WTC11 (cell line): ENCODE results near the gene ATP12A. TPM values are rescaled to one million over a fixed set of nuclear protein-coding genes. Genes with fewer than 3 reads are reported as not detected.

Experiments used
- ATAC-seq: fragments of 200-7000 bp; cut with Tn5 transposase; 2 replicates; pipeline ENCODE4 v1.10.0; 2021; ENCODE audit warnings: mild to moderate bottlenecking, moderate library complexity
- Bru-seq: library from RNA; stranded (reverse); fragments of 400-500 nt; gene quantifications from one replicate; lab custom pipeline; 2021; lab: Mats Ljungman, UMichigan
- CTCF ChIA-PET: fragments of 300-600 bp; sonication (Branson Sonifier 250); formaldehyde crosslinking; loops from one replicate; lab custom pipeline; 2021; ENCODE audit warnings: antibody characterized with exemption; lab: Charles Lee
- POLR2A ChIA-PET: fragments of 350-600 bp; sonication (Branson Sonifier 250); formaldehyde crosslinking; loops from one replicate; lab custom pipeline; 2021; ENCODE audit warnings: antibody characterized with exemption; lab: Charles Lee
- DNase-seq: peaks from one replicate; pipeline ENCODE4 v3.0.0; 2021; ENCODE audit warnings: low spot score
- H3K27ac Mint-ChIP-seq: 2 replicates; pipeline ENCODE4 v1.8.0; 2021; ENCODE audit warnings: mixed read lengths
- H3K27me3 Mint-ChIP-seq: 2 replicates; pipeline ENCODE4 v1.8.0; 2021; ENCODE audit warnings: low read depth, mild to moderate bottlenecking, moderate library complexity, mixed read lengths
- H3K36me3 Mint-ChIP-seq: 2 replicates; pipeline ENCODE4 v1.8.0; 2021; ENCODE audit warnings: mixed read lengths
- H3K4me1 Mint-ChIP-seq: 2 replicates; pipeline ENCODE4 v1.8.0; 2022; ENCODE audit warnings: mixed read lengths
- H3K4me3 Mint-ChIP-seq: 2 replicates; pipeline ENCODE4 v1.8.0; 2021; ENCODE audit warnings: mild to moderate bottlenecking, moderate library complexity, mixed read lengths
- H3K9me3 Mint-ChIP-seq: 2 replicates; pipeline ENCODE4 v1.8.0; 2021; ENCODE audit warnings: mixed read lengths
- ATF1 ChIP-seq: sonication (generic); formaldehyde crosslinking; IDR thresholded peaks from 2 replicates; pipeline ENCODE4 v1.8.1; 2023; ENCODE audit warnings: mild to moderate bottlenecking, moderate library complexity, missing genetic modification reagents
- ATF6 ChIP-seq: sonication (generic); formaldehyde crosslinking; IDR thresholded peaks from 2 replicates; pipeline ENCODE4 v1.8.1; 2023; ENCODE audit warnings: mild to moderate bottlenecking, missing genetic modification reagents
- CTCF ChIP-seq: fragments of 200-600 bp; IDR thresholded peaks from 2 replicates; pipeline ENCODE4 v1.8.0; 2022; ENCODE audit warnings: antibody characterized with exemption
- ELF4 ChIP-seq: sonication (generic); formaldehyde crosslinking; IDR thresholded peaks from 2 replicates; pipeline ENCODE4 v1.8.1; 2022; ENCODE audit warnings: low read depth, mild to moderate bottlenecking, moderate library complexity, missing genetic modification reagents
- EMX1 ChIP-seq: fragments of 250-450 bp; sonication (Bioruptor Pico); IDR thresholded peaks from 2 replicates; pipeline ENCODE4 v1.8.0; 2021; ENCODE audit warnings: mild to moderate bottlenecking
- FOXK1 ChIP-seq: sonication (generic); formaldehyde crosslinking; IDR thresholded peaks from 2 replicates; pipeline ENCODE4 v1.8.0; 2022; ENCODE audit warnings: mild to moderate bottlenecking, moderate library complexity, missing genetic modification reagents
- FOXP1 ChIP-seq: sonication (generic); formaldehyde crosslinking; IDR thresholded peaks from 2 replicates; pipeline ENCODE4 v1.8.0; 2022; ENCODE audit warnings: missing genetic modification reagents, mild to moderate bottlenecking, moderate library complexity, borderline replicate concordance
- GABPB1 ChIP-seq: sonication (generic); formaldehyde crosslinking; IDR thresholded peaks from 2 replicates; pipeline ENCODE4 v1.8.1; 2023; ENCODE audit warnings: mild to moderate bottlenecking, missing genetic modification reagents
- GRHL2 ChIP-seq: fragments of 250-450 bp; sonication (Bioruptor Pico); IDR thresholded peaks from 2 replicates; pipeline ENCODE4 v1.8.0; 2022; ENCODE audit warnings: mild to moderate bottlenecking, moderate library complexity; ENCODE audit not compliant: insufficient replicate concordance, severe bottlenecking
- GTF2I ChIP-seq: fragments of 250-450 bp; sonication (Bioruptor Pico); conservative IDR thresholded peaks from 2 replicates; pipeline ENCODE4 v1.4.0; 2021; ENCODE audit warnings: mild to moderate bottlenecking
- HMGA2 ChIP-seq: fragments of 250-450 bp; sonication (Bioruptor Pico); IDR thresholded peaks from 2 replicates; pipeline ENCODE4 v1.4.0; 2021; ENCODE audit warnings: mild to moderate bottlenecking, moderate library complexity
- MYBL2 ChIP-seq: sonication (generic); formaldehyde crosslinking; IDR thresholded peaks from 2 replicates; pipeline ENCODE4 v1.8.1; 2023; ENCODE audit warnings: mild to moderate bottlenecking, moderate library complexity, missing genetic modification reagents
- NFE2L1 ChIP-seq: sonication (generic); formaldehyde crosslinking; IDR thresholded peaks from 2 replicates; pipeline ENCODE4 v1.8.1; 2023; ENCODE audit warnings: missing genetic modification reagents
- NFYB ChIP-seq: sonication (generic); formaldehyde crosslinking; conservative IDR thresholded peaks from 2 replicates; pipeline ENCODE4 v1.8.0; 2022; ENCODE audit warnings: low read depth, missing genetic modification reagents
- NR1H2 ChIP-seq: sonication (generic); formaldehyde crosslinking; IDR thresholded peaks from 2 replicates; pipeline ENCODE4 v1.9.0; 2021; ENCODE audit warnings: mild to moderate bottlenecking, moderate library complexity, missing genetic modification reagents
- NR2C2 ChIP-seq: sonication (generic); formaldehyde crosslinking; IDR thresholded peaks from 2 replicates; pipeline ENCODE4 v1.8.0; 2022; ENCODE audit warnings: mild to moderate bottlenecking, missing genetic modification reagents
- SOX15 ChIP-seq: fragments of 250-450 bp; sonication (Bioruptor Pico); IDR thresholded peaks from 2 replicates; pipeline ENCODE4 v1.9.0; 2021; ENCODE audit warnings: mild to moderate bottlenecking
- TEAD1 ChIP-seq: sonication (generic); formaldehyde crosslinking; IDR thresholded peaks from 2 replicates; pipeline ENCODE4 v1.8.0; 2022; ENCODE audit warnings: mild to moderate bottlenecking, missing genetic modification reagents
- ZBTB21 ChIP-seq: sonication (generic); formaldehyde crosslinking; IDR thresholded peaks from 2 replicates; pipeline ENCODE4 v1.8.1; 2023; ENCODE audit warnings: mild to moderate bottlenecking, missing genetic modification reagents, borderline replicate concordance
- ZNF121 ChIP-seq: sonication (generic); formaldehyde crosslinking; IDR thresholded peaks from 2 replicates; pipeline ENCODE4 v1.8.0; 2023; ENCODE audit warnings: missing genetic modification reagents
- ZNF138 ChIP-seq: sonication (generic); formaldehyde crosslinking; conservative IDR thresholded peaks from 2 replicates; pipeline ENCODE4 v1.8.1; 2022; ENCODE audit warnings: mild to moderate bottlenecking, moderate library complexity, missing genetic modification reagents
- ZNF263 ChIP-seq: sonication (generic); formaldehyde crosslinking; IDR thresholded peaks from 2 replicates; pipeline ENCODE4 v1.8.1; 2022; ENCODE audit warnings: low read depth, mild to moderate bottlenecking, moderate library complexity, missing genetic modification reagents
- ZNF317 ChIP-seq: sonication (generic); formaldehyde crosslinking; IDR thresholded peaks from 2 replicates; pipeline ENCODE4 v1.8.1; 2023; ENCODE audit warnings: low read depth, mild to moderate bottlenecking, moderate library complexity, missing genetic modification reagents, borderline replicate concordance
- ZNF416 ChIP-seq: fragments of 250-450 bp; sonication (Bioruptor Pico); IDR thresholded peaks from 2 replicates; pipeline ENCODE4 v1.9.0; 2021; ENCODE audit warnings: mild to moderate bottlenecking, inconsistent platforms
- ZNF423 ChIP-seq: fragments of 250-450 bp; sonication (Bioruptor Pico); IDR thresholded peaks from 2 replicates; pipeline ENCODE4 v2.1.2; 2022; ENCODE audit warnings: mild to moderate bottlenecking, moderate library complexity
- ZNF512 ChIP-seq: sonication (generic); formaldehyde crosslinking; IDR thresholded peaks from 2 replicates; pipeline ENCODE4 v1.8.1; 2022; ENCODE audit warnings: missing genetic modification reagents, borderline replicate concordance
- long read RNA-seq, 3 experiments: library from RNA in 1 of 3; library from capped mRNA in 1 of 3; library from polyadenylated mRNA in 1 of 3; unstranded in 2 of 3; stranded (forward) in 1 of 3; transcript quantifications; one replicate each; pipeline ENCODE4 v2.0.0, GENCODE V29; 2021
- total RNA-seq: library from RNA; stranded (reverse); gene quantifications from 3 replicates; pipeline ENCODE4 v1.2.3, GENCODE V29; 2021
- TF ChIP-seq, protein P1 (sequence below): sonication (generic); formaldehyde crosslinking; IDR thresholded peaks from 2 replicates; pipeline ENCODE4 v1.8.0; 2022; ENCODE audit warnings: mild to moderate bottlenecking, missing genetic modification reagents
- TF ChIP-seq, protein P2 (sequence below): fragments of 250-450 bp; sonication (Bioruptor Pico); IDR thresholded peaks from 2 replicates; pipeline ENCODE4 v1.9.0; 2021; ENCODE audit warnings: mild to moderate bottlenecking
- TF ChIP-seq, protein P3 (sequence below): sonication (generic); formaldehyde crosslinking; IDR thresholded peaks from 2 replicates; pipeline ENCODE4 v1.8.1; 2022; ENCODE audit warnings: low read depth, missing genetic modification reagents, borderline replicate concordance
- TF ChIP-seq, protein P4 (sequence below): sonication (generic); formaldehyde crosslinking; IDR thresholded peaks from 2 replicates; pipeline ENCODE4 v1.8.0; 2023; ENCODE audit warnings: missing genetic modification reagents

ATP12A gene
- total RNA-seq (1.4 to 2.7 TPM (median 2.2 TPM) in 3 replicates), Bru-seq, nascent RNA (percentile 33 among the genes with signal in this experiment)
- long read RNA-seq, experiment 1, full-length matches to known transcripts, result 2 of 3 reads
- long read RNA-seq, experiment 1, partial matches to known transcripts, result 1 of 3 reads
- long read RNA-seq, experiment 1, other reads (novel, unspliced or antisense), result 0 of 3 reads
- long read RNA-seq, experiment 2, full-length matches to known transcripts, result 1 of 5 reads
- long read RNA-seq, experiment 2, partial matches to known transcripts, result 1 of 5 reads
- long read RNA-seq, experiment 2, other reads (novel, unspliced or antisense), result 3 of 5 reads
- long read RNA-seq, experiment 3, result 0 reads

DNA sequence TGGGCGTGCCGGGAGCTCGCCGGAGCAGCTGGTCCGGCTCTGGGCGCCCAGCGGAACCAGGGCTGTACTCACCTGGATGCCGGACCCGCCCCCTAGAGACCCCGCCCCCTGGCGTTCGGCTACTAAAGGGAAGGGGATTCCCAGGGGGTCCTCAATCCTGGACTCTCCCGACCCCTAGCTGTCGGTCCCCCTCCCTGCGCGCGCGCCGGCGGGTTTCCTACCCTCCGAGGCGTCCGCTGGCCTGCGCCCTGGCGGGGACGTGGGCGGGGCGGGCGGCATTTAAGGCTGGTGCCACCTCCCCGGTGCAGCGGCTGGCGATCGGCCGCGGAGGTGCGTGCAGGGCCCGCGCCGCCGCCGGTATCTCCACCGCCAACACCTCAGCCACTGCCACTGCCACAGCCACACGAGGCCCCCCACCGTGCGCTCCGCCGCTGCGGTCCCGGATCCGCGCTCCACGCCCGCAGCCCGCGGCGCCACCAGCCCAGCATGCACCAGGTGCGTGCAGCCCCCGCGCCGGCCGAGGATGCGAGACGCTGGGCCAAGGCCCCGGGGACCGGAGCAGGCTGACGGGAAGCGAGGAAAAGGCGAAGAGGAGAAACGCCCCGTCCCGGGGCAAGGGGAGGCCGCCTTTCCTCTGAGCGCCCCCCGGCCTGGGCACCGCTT, at the start of gene ATP12A:
ATP12A (plus strand) TSS at position 151 of the 663 bp plus-strand sequence; CDS start at position 487, 336 bp downstream.
- DNase-seq (peak; percentile 87), ATAC-seq (peak; percentile 59)
- H3K36me3 Mint-ChIP-seq, result no peaks in the 10 kb centered on the region
- peak within 1 kb of the TSS; percentile 76 for H3K4me3 Mint-ChIP-seq
- CTCF ChIA-PET, result interaction anchor here (0.6 to 4.3 kb wide), 19 partner anchors 8 to 305 kb away, joined by 3 to 57 read pairs (median 4); no protein-coding TSS in a partner anchor
- no peak within 1 kb of the TSS for H3K27ac Mint-ChIP-seq
- H3K9me3 Mint-ChIP-seq, result no peaks in the 10 kb centered on the region
- peaks cover 40% of the 10 kb centered on the region for H3K4me1 Mint-ChIP-seq
- POLR2A ChIA-PET, result interaction anchor here (1.1 kb wide), 1 partner anchor 69 kb away, joined by 3 read pairs; no protein-coding TSS in a partner anchor
- H3K27me3 Mint-ChIP-seq, result peaks cover 36% of the 10 kb centered on the region
- no peak for TF ChIP-seq ATF6 (CRISPR knock-in tag)
- TF ChIP-seq FOXK1 (CRISPR knock-in tag), result peak; percentile 53; the same call in 1 of the 2 replicates
- no peak for TF ChIP-seq GTF2I
- TF ChIP-seq ZNF416, result no peak
- no peak for TF ChIP-seq NR2C2 (CRISPR knock-in tag)
- no peak for TF ChIP-seq NR1H2
- no peak for TF ChIP-seq ELF4 (CRISPR knock-in tag)
- 0 out of 2 replicates have a peak, but pooled peaks have one; percentile 50 for TF ChIP-seq MYBL2
- no peak for TF ChIP-seq SOX15 (CRISPR knock-in tag)
- TF ChIP-seq CTCF, result 0 out of 2 replicates have a peak, but pooled peaks have one; percentile 19
- no peak for TF ChIP-seq ATF1
- TF ChIP-seq ZNF263 (CRISPR knock-in tag), result no peak
- TF ChIP-seq HMGA2 (CRISPR knock-in tag), result no peak
- TF ChIP-seq ZNF121 (CRISPR knock-in tag), result no peak
- no peak for TF ChIP-seq ZNF512
- no peak for TF ChIP-seq EMX1 (CRISPR knock-in tag)
- TF ChIP-seq, protein P1, sequence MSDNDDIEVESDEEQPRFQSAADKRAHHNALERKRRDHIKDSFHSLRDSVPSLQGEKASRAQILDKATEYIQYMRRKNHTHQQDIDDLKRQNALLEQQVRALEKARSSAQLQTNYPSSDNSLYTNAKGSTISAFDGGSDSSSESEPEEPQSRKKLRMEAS (CRISPR knock-in tag), result 0 out of 2 replicates have a peak, but pooled peaks have one; percentile 9
- TF ChIP-seq, protein P2, sequence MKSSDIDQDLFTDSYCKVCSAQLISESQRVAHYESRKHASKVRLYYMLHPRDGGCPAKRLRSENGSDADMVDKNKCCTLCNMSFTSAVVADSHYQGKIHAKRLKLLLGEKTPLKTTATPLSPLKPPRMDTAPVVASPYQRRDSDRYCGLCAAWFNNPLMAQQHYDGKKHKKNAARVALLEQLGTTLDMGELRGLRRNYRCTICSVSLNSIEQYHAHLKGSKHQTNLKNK (CRISPR knock-in tag), result no peak
- TF ChIP-seq NFE2L1, result peak; percentile 48; the same call in 1 of the 2 replicates
- 0 out of 2 replicates have a peak, but pooled peaks have one; percentile 14 for TF ChIP-seq ZBTB21 (CRISPR knock-in tag)
- no peak; the same call in 1 of the 2 replicates for TF ChIP-seq ZNF317 (CRISPR knock-in tag)
- 0 out of 2 replicates have a peak, but pooled peaks have one; percentile 17 for TF ChIP-seq ZNF423
- TF ChIP-seq GABPB1, result no peak
- TF ChIP-seq, protein P3, sequence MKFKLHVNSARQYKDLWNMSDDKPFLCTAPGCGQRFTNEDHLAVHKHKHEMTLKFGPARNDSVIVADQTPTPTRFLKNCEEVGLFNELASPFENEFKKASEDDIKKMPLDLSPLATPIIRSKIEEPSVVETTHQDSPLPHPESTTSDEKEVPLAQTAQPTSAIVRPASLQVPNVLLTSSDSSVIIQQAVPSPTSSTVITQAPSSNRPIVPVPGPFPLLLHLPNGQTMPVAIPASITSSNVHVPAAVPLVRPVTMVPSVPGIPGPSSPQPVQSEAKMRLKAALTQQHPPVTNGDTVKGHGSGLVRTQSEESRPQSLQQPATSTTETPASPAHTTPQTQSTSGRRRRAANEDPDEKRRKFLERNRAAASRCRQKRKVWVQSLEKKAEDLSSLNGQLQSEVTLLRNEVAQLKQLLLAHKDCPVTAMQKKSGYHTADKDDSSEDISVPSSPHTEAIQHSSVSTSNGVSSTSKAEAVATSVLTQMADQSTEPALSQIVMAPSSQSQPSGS, result no peak
- peak; percentile 94 for TF ChIP-seq FOXP1 (CRISPR knock-in tag)
- peak; percentile 74; the same call in 1 of the 2 replicates for TF ChIP-seq ZNF138 (CRISPR knock-in tag)
- no peak for TF ChIP-seq TEAD1 (CRISPR knock-in tag)
- TF ChIP-seq, protein P4, sequence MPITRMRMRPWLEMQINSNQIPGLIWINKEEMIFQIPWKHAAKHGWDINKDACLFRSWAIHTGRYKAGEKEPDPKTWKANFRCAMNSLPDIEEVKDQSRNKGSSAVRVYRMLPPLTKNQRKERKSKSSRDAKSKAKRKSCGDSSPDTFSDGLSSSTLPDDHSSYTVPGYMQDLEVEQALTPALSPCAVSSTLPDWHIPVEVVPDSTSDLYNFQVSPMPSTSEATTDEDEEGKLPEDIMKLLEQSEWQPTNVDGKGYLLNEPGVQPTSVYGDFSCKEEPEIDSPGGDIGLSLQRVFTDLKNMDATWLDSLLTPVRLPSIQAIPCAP (CRISPR knock-in tag), result no peak
- no peak for TF ChIP-seq NFYB
- TF ChIP-seq GRHL2 (CRISPR knock-in tag), result no peak
